IMR-90 (cell line): ENCODE measurements around the gene CTNNA2. TPM values are rescaled to one million over a fixed set of nuclear protein-coding genes. Genes with fewer than 3 reads are reported as not detected.

Experiments
- ATAC-seq: fragments of 200-7000 bp; cut with Tn5 transposase; 2 replicates; pipeline ENCODE4 v1.9.1; 2020; ENCODE audit warnings: low read depth, mild to moderate bottlenecking, moderate library complexity
- BruUV-seq: library from RNA; stranded (reverse); fragments of 400-500 nt; replicated peaks from 2 replicates; lab custom pipeline; 2021; lab: Mats Ljungman, UMichigan
- CTCF ChIA-PET: fragments of 300-600 bp; formaldehyde crosslinking; extraction: SDS; loops from one replicate; lab custom pipeline; 2021; ENCODE audit warnings: antibody characterized with exemption; lab: Yijun Ruan, JAX
- POLR2A ChIA-PET: fragments of 300-600 bp; sonication (Branson Sonifier 250); formaldehyde crosslinking; loops from one replicate; lab custom pipeline; 2022; ENCODE audit warnings: antibody characterized with exemption; ENCODE audit not compliant: unreplicated experiment; lab: Charles Lee
- DNase-seq: peaks from one replicate; pipeline ENCODE4 v3.0.0; 2013
- H2AFZ ChIP-seq: replicated peaks from 2 replicates; pipeline ENCODE3; 2013; ENCODE audit warnings: low read length, mild to moderate bottlenecking; ENCODE audit not compliant: poor library complexity
- H2AK5ac ChIP-seq: 2 replicates; pipeline ENCODE4 v1.6.1; 2013; ENCODE audit warnings: low read depth, low read length, inconsistent platforms
- H2AK9ac ChIP-seq: replicated peaks from 2 replicates; pipeline ENCODE3; 2013; ENCODE audit warnings: mild to moderate bottlenecking, low read depth, low read length, moderate library complexity; ENCODE audit not compliant: poor library complexity
- H2BK120ac ChIP-seq: 2 replicates; pipeline ENCODE4 v1.6.1; 2013; ENCODE audit warnings: low read depth, low read length, inconsistent platforms
- H2BK15ac ChIP-seq: 3 replicates; pipeline ENCODE4 v1.6.1; 2013; ENCODE audit warnings: low read depth, low read length, inconsistent platforms
- H2BK20ac ChIP-seq: 2 replicates; pipeline ENCODE4 v1.6.1; 2013; ENCODE audit warnings: low read depth, mild to moderate bottlenecking, inconsistent platforms, low read length, moderate library complexity
- H2BK5ac ChIP-seq: 2 replicates; pipeline ENCODE4 v1.6.1; 2013; ENCODE audit warnings: mild to moderate bottlenecking, low read depth, low read length, inconsistent platforms; ENCODE audit not compliant: poor library complexity, severe bottlenecking
- H3K14ac ChIP-seq: replicated peaks from 2 replicates; pipeline ENCODE4 v1.6.1; 2013; ENCODE audit warnings: low read depth, low read length, inconsistent platforms
- H3K18ac ChIP-seq: 2 replicates; pipeline ENCODE4 v1.6.1; 2013; ENCODE audit warnings: low read depth, low read length, control low read depth
- H3K23ac ChIP-seq: 2 replicates; pipeline ENCODE4 v1.6.1; 2013; ENCODE audit warnings: low read depth, low read length, inconsistent platforms
- H3K27ac ChIP-seq: 2 replicates; pipeline ENCODE4 v1.5.1; 2013; ENCODE audit warnings: mild to moderate bottlenecking, control low read depth, low read length; ENCODE audit not compliant: insufficient read depth
- H3K27me3 ChIP-seq: 2 replicates; pipeline ENCODE4 v1.6.1; 2013; ENCODE audit warnings: low read length; ENCODE audit not compliant: control insufficient read depth, insufficient read depth
- H3K36me3 ChIP-seq: 2 replicates; pipeline ENCODE4 v1.6.1; 2013; ENCODE audit warnings: low read length, mixed read lengths; ENCODE audit not compliant: control insufficient read depth, insufficient read depth
- H3K4ac ChIP-seq: 2 replicates; pipeline ENCODE4 v1.6.1; 2013; ENCODE audit warnings: low read depth, low read length, inconsistent platforms
- H3K4me1 ChIP-seq: 2 replicates; pipeline ENCODE4 v1.6.1; 2013; ENCODE audit warnings: low read length, mixed read lengths; ENCODE audit not compliant: control insufficient read depth, insufficient read depth
- H3K4me2 ChIP-seq: 2 replicates; pipeline ENCODE4 v1.6.1; 2013; ENCODE audit warnings: low read depth, mild to moderate bottlenecking, control low read depth, low read length, moderate library complexity
- H3K4me3 ChIP-seq: 2 replicates; pipeline ENCODE4 v1.5.1; 2013; ENCODE audit warnings: low read depth, mild to moderate bottlenecking, control low read depth, low read length, moderate library complexity; ENCODE audit not compliant: insufficient read depth
- H3K56ac ChIP-seq: 2 replicates; pipeline ENCODE4 v1.6.1; 2013; ENCODE audit warnings: low read length, inconsistent platforms; ENCODE audit not compliant: insufficient read depth; ENCODE audit errors: extremely low read depth
- H3K79me1 ChIP-seq, 2 experiments: 2 replicates each; pipeline ENCODE4 v1.6.1; 2013; ENCODE audit warnings: low read length in 2 of 2, inconsistent platforms in 1 of 2, low read depth in 1 of 2
- H3K9ac ChIP-seq: 2 replicates; pipeline ENCODE4 v1.6.1; 2013; ENCODE audit warnings: low read depth, low read length, control low read depth
- H3K9me1 ChIP-seq: 2 replicates; pipeline ENCODE4 v1.6.1; 2013; ENCODE audit warnings: low read length, inconsistent platforms; ENCODE audit not compliant: insufficient read depth
- H3K9me3 ChIP-seq: 2 replicates; pipeline ENCODE4 v1.6.1; 2013; ENCODE audit warnings: low read length; ENCODE audit not compliant: control insufficient read depth, insufficient read depth
- H4K20me1 ChIP-seq: 2 replicates; pipeline ENCODE4 v1.6.1; 2013; ENCODE audit warnings: low read length, inconsistent platforms; ENCODE audit not compliant: insufficient read depth
- H4K5ac ChIP-seq: 2 replicates; pipeline ENCODE4 v1.6.1; 2013; ENCODE audit warnings: mild to moderate bottlenecking, low read depth, low read length, control low read depth
- H4K8ac ChIP-seq, 2 experiments: 2 replicates each; pipeline ENCODE4 v1.6.1; 2013; ENCODE audit warnings: low read depth in 2 of 2, low read length in 2 of 2, control low read depth in 1 of 2, inconsistent platforms in 1 of 2
- H4K91ac ChIP-seq: 2 replicates; pipeline ENCODE4 v1.6.1; 2013; ENCODE audit warnings: low read depth, low read length, inconsistent platforms; ENCODE audit not compliant: insufficient read depth
- CEBPB ChIP-seq: IDR thresholded peaks from 2 replicates; pipeline ENCODE4 v1.6.1; 2012; ENCODE audit warnings: low read depth, low read length, improper control_type of control experiment
- CHD1 ChIP-seq: IDR thresholded peaks from 2 replicates; pipeline ENCODE4 v1.6.1; 2012; ENCODE audit warnings: low read depth, low read length, improper control_type of control experiment
- MXI1 ChIP-seq: IDR thresholded peaks from 2 replicates; pipeline ENCODE4 v1.6.1; 2012; ENCODE audit warnings: low read depth, mild to moderate bottlenecking, low read length, moderate library complexity, borderline replicate concordance
- NFE2L2 ChIP-seq: fragments of 150-350 bp; IDR thresholded peaks from 2 replicates; pipeline ENCODE4 v1.6.1; 2016; ENCODE audit warnings: low read depth, mild to moderate bottlenecking, low read length
- POLR2A ChIP-seq: IDR thresholded peaks from 2 replicates; pipeline ENCODE4 v1.6.1; 2012; ENCODE audit warnings: mild to moderate bottlenecking, low read depth, low read length
- RAD21 ChIP-seq: IDR thresholded peaks from 2 replicates; pipeline ENCODE4 v1.6.1; 2012; ENCODE audit warnings: low read length, improper control_type of control experiment
- RCOR1 ChIP-seq: IDR thresholded peaks from 2 replicates; pipeline ENCODE4 v1.6.1; 2012; ENCODE audit warnings: mild to moderate bottlenecking, low read length, improper control_type of control experiment; ENCODE audit not compliant: insufficient replicate concordance
- SMC3 ChIP-seq: fragments of 150-350 bp; IDR thresholded peaks from 2 replicates; pipeline ENCODE4 v1.6.1; 2016; ENCODE audit warnings: low read depth, mild to moderate bottlenecking, antibody characterized with exemption, low read length, moderate library complexity
- WGBS, 2 experiments: methylation state at CpG; one replicate each; pipeline versions ENCODE4 v1.1.5 to v1.1.7; 2013; ENCODE audit warnings: missing lambda C conversion rate in 2 of 2; ENCODE audit not compliant: insufficient read length in 1 of 2; ENCODE audit errors: extremely low coverage in 2 of 2; 5-methylcytosine and 5-hydroxymethylcytosine counted together
- dilution Hi-C: fragments of 300-500 bp; cut with HindIII; formaldehyde crosslinking; loops from one replicate; pipeline ENCODE4 v1.14.3; 2018; ENCODE audit warnings: low sequenced_read_pairs; ENCODE audit not compliant: unreplicated experiment
- in situ Hi-C: fragments of 300-500 bp; cut with MboI; formaldehyde crosslinking; loops from 3 replicates; pipeline ENCODE4 v1.14.3; 2019; ENCODE audit warnings: low sequenced_read_pairs, inconsistent platforms, mixed read lengths
- intact Hi-C: fragments of 100-400 bp; cut with micrococcal nuclease; formaldehyde crosslinking; loops from 2 replicates; pipeline ENCODE4 v1.10.0; 2022
- polyA plus RNA-seq, 3 experiments: library from polyadenylated mRNA; depleted of rRNA; stranded (reverse); fragments of >200 nt; gene quantifications; 2 replicates each; pipeline ENCODE4 v1.2.3, GENCODE V29; 2012; ENCODE audit warnings: low replicate concordance in 1 of 3
- total RNA-seq: library from RNA; depleted of rRNA; stranded (reverse); fragments of >200 nt; gene quantifications from 2 replicates; pipeline ENCODE4 v1.2.3, GENCODE V29; 2012
- TF ChIP-seq, protein P1 (sequence below): conservative IDR thresholded peaks from 2 replicates; pipeline ENCODE4 v1.5.1; 2012; ENCODE audit warnings: mild to moderate bottlenecking, low read depth, low read length, improper control_type of control experiment
- TF ChIP-seq, protein P2 (sequence below): fragments of 150-350 bp; IDR thresholded peaks from 2 replicates; pipeline ENCODE4 v1.6.1; 2017; ENCODE audit warnings: mild to moderate bottlenecking, antibody characterized with exemption, low read length, low read depth

CTNNA2 gene
- total and polyA plus RNA-seq, 2 of the 4 experiments (the other 2 are of a cell fraction): not detected

DNA sequence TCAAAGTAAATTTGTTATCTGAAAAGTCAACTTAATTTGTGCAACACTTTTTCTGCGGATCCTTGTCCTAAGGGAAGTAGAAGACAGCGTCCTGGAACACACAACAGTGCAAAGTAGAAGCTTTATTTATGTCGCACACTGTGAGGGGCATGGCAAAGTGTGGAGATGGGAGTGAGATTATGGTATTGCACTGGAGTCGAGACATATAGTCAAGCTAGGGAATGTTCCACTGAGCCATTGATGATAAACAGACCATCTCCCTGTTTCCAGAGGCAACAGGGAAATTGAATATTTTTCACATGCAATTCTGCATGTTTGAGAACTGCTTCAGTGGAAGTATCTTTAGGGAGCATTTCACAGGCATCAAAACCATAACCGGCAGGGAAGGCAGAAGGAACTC is 745.5 kb downstream of the CTNNA2 start:
- POLR2A ChIA-PET: no interaction called here
- Histone ChIP-seq H3K4me2 (no peak overlapping the region), H3K9ac (no peak overlapping the region), H3K9me1 (no peaks in the 10 kb centered on the region), H2BK5ac (no peak overlapping the region), H3K23ac (no peak overlapping the region), H3K27ac (no peak overlapping the region), H3K56ac (no peak overlapping the region), H3K18ac (no peak overlapping the region), H3K4ac (no peak overlapping the region), H2AK5ac (no peak overlapping the region), H3K4me1 (no peaks in the 10 kb centered on the region), H3K14ac (no peak overlapping the region), H3K4me3 (no peak overlapping the region), H3K36me3 (no peaks in the 10 kb centered on the region), H2BK15ac (no peak overlapping the region), H4K20me1 (no peaks in the 10 kb centered on the region), H2AK9ac (no peak overlapping the region), H2BK120ac (no peak overlapping the region), H4K8ac (no peak overlapping the region), H3K9me3 (no peaks in the 10 kb centered on the region), H2AFZ (no peak overlapping the region), H3K27me3 (no peaks in the 10 kb centered on the region), H4K5ac (no peak overlapping the region), H2BK20ac (no peak overlapping the region), H3K79me1 (no peaks in the 10 kb centered on the region), H4K91ac (no peak overlapping the region)
- dilution Hi-C loops (no loop called here), intact Hi-C loops (loop anchor here (10.0 kb wide), 1 partner anchor 236 kb away; no protein-coding TSS in a partner anchor), in situ Hi-C loops (no loop called here)
- 67% methylated on average over 1 of the region's 5 CpGs; no CpG with 5 or more reads in 1 of the 2 experiments for WGBS, 2 experiments
- no peak for DNase-seq
- no TSS peak for BruUV-seq
- TF ChIP-seq CHD1 (no peak), RAD21 (no peak), NFE2L2 (no peak), RCOR1 (no peak), SMC3 (no peak), MXI1 (no peak), POLR2A (no peak), CEBPB (no peak)
- TF ChIP-seq, protein P1, sequence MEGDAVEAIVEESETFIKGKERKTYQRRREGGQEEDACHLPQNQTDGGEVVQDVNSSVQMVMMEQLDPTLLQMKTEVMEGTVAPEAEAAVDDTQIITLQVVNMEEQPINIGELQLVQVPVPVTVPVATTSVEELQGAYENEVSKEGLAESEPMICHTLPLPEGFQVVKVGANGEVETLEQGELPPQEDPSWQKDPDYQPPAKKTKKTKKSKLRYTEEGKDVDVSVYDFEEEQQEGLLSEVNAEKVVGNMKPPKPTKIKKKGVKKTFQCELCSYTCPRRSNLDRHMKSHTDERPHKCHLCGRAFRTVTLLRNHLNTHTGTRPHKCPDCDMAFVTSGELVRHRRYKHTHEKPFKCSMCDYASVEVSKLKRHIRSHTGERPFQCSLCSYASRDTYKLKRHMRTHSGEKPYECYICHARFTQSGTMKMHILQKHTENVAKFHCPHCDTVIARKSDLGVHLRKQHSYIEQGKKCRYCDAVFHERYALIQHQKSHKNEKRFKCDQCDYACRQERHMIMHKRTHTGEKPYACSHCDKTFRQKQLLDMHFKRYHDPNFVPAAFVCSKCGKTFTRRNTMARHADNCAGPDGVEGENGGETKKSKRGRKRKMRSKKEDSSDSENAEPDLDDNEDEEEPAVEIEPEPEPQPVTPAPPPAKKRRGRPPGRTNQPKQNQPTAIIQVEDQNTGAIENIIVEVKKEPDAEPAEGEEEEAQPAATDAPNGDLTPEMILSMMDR: no peak
- TF ChIP-seq, protein P2, sequence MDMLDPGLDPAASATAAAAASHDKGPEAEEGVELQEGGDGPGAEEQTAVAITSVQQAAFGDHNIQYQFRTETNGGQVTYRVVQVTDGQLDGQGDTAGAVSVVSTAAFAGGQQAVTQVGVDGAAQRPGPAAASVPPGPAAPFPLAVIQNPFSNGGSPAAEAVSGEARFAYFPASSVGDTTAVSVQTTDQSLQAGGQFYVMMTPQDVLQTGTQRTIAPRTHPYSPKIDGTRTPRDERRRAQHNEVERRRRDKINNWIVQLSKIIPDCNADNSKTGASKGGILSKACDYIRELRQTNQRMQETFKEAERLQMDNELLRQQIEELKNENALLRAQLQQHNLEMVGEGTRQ: no peak
- no peak for ATAC-seq
- CTCF ChIA-PET: interaction anchor here (0.7 kb wide), 1 partner anchor 171 kb away, joined by 3 read pairs; no protein-coding TSS in a partner anchor
